GM10847 (cell line): ENCODE results near the gene FAF1.

ENCODE experiments used
- POLR2A ChIP-seq: IDR thresholded peaks from 2 replicates; pipeline ENCODE4 v1.6.1; 2011; ENCODE audit not compliant: insufficient read length; ENCODE audit errors: extremely low read depth

FAF1 gene

GRCh38 chr1:50417946-50418599 lies 542.0 kb downstream of the FAF1 start:
- TF ChIP-seq POLR2A: no peak

- no peak for TF ChIP-seq POLR2A
Measured at GRCh38 chr1:50417507-50417906, 542.6 kb downstream of the FAF1 start.

- no peak for TF ChIP-seq POLR2A
Measured at GRCh38 chr1:50416553-50417453, 543.3 kb downstream of the FAF1 start.

- TF ChIP-seq POLR2A: no peak
Measured at GRCh38 chr1:50416150-50416527, 543.9 kb downstream of the FAF1 start.

GRCh38 chr1:50415235-50416149 lies 544.6 kb downstream of the FAF1 start:
- TF ChIP-seq POLR2A: no peak

- no peak for TF ChIP-seq POLR2A
Measured at GRCh38 chr1:50414853-50415234, 545.2 kb downstream of the FAF1 start.

- no peak for TF ChIP-seq POLR2A
Measured at GRCh38 chr1:50412813-50413476, 547.1 kb downstream of the FAF1 start.

GRCh38 chr1:50405814-50406213 lies 554.3 kb downstream of the FAF1 start:
- no peak for TF ChIP-seq POLR2A

GRCh38 chr1:50393522-50394120 lies 566.4 kb downstream of the FAF1 start:
- TF ChIP-seq POLR2A: no peak
